Bone marrow (tissue), 2 donors: ENCODE results near the gene PDGFRB.

ENCODE experiments used
- DNase-seq, 2 donors: peaks; one replicate each; lab custom pipeline; 2025; lab: John Stamatoyannopoulos, UW

The PDGFRB gene

DNA sequence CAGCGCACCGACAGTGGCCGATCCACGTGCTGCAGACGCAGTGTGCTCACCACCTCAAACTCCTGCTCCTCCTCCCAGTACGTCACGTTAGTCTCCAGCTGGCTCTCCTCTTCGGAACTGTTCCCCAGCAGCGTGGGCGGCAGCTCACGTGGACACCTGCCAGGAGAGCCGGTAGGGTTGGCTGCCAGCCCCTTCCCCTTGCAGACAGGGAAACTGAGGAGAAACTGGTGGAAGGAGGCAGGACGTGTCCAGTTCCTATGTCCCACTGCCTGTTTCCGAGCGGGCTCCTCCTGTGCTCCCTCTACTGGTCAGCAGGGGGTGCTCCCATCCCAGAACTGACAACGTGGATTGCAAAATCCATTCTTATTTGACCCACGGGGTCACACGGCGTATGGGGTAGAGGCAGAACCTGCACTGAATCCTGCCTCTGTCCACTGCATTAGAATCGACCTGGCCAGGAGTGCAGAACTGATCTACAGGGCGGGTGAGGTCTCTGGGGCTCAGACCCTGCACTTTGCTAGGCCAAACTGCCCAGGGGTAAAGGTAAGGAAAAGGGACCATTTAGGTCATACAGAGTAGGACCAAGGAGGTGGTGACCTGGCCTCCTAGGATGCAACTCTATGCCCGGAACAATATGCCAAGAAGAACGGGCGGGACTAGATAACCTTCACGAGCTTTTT is 25.7 kb downstream of the PDGFRB start:
- DNase-seq = peak; percentile 28 to 54

DNA sequence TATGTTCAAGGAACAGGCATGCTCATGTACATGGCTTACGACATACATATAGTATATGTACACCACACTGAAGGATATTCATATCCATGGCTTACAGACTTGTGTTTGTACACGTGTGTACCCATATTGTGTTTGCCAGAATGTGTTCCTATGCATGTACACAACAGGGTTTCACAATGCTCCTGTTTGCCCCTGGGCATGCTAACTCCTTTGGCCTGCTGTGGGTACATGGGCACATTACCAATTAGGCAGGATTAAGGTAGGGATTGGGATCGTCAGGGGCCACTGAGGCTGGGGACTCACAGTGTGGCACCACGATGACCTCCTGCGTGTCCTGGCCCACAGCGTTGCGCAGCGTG is 26.2 kb downstream of the PDGFRB start:
- DNase-seq = no peak

DNA sequence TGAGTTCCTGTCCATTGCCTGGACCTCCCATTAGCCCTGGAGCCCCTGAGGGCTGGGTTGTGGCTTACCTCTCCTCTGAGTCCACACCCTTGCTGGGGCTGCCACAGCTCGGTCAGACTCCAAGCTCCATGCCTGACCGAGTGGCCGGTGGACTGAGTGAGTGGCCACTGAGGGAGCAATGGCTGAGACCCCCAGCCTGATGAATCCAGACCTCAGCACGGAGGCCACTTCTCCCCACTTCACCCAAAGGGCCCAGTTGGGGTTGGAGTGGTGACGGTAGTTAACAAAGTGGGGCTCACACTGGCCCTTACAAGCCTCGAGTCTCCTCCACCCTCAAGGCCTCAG is 28.8 kb downstream of the PDGFRB start:
- DNase-seq = no peak

- no peak for DNase-seq
These were observed 29.3 kb downstream of the PDGFRB start for GRCh38 chr5:150126199-150126920.

DNA sequence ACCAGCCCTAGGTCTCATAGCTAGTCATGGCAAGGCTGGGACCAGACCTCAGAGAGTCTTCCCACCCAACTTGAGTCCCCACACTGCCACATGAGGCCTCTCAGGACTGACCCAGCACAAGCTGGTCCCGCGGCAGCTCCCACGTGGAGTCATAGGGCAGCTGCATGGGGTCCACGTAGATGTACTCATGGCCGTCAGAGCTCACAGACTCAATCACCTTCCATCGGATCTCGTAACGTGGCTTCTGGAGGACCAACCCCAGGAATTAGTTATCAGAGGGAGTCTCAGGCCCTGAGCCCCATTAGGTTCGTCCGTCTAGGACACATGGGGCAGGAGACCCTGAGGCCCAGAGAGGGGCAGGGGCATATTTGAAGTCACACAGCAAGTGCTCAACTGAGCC is 30.3 kb downstream of the PDGFRB start:
- DNase-seq = no peak

DNA sequence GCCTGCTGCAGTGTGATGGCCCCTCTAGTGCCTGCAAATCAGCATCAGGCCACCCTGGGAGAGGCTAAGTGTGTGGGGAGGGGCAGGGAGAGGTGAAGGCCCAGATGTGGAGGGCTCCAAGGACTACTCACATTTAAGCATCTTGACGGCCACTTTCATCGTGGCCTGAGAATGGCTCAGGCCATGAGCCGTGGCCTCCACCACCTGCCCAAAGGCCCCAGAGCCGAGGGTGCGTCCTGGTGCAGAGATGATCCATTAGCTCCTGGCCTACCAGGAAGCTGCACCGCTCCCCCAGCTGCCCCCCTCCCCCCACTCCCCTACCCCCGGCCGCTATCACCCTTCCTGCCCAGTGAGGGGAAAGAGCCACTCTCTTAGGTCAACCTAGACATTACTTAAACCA is 31.0 kb downstream of the PDGFRB start:
- no peak for DNase-seq

- no peak for DNase-seq
These were observed 31.5 kb downstream of the PDGFRB start for GRCh38 chr5:150124111-150124557.

- no peak for DNase-seq
These were observed 32.1 kb downstream of the PDGFRB start for GRCh38 chr5:150123542-150123941.

- no peak for DNase-seq
These were observed 32.8 kb downstream of the PDGFRB start for GRCh38 chr5:150122536-150123481.

DNA sequence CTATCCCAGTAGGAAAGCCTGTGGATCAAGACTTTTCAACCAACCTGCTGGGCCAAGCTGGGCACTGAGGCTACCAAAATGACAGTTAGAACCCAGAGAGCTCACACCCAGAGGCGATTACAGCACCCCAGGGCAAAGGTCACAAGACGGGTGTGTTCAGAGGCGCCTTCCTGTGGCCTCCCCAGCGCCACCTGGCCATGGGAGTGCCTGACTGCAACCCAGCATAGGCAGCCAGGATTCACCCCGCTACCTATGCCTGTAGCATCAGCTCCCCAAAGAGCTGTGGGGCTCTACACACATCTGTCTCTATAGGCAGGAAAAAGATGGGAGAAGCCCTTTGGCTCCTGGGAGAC is 33.5 kb downstream of the PDGFRB start:
- DNase-seq = no peak

- DNase-seq = no peak
These were observed 34.0 kb downstream of the PDGFRB start for GRCh38 chr5:150121448-150122157.

GRCh38 chr5:150120617-150121447 is 34.8 kb downstream of the PDGFRB start:
- no peak for DNase-seq

DNA sequence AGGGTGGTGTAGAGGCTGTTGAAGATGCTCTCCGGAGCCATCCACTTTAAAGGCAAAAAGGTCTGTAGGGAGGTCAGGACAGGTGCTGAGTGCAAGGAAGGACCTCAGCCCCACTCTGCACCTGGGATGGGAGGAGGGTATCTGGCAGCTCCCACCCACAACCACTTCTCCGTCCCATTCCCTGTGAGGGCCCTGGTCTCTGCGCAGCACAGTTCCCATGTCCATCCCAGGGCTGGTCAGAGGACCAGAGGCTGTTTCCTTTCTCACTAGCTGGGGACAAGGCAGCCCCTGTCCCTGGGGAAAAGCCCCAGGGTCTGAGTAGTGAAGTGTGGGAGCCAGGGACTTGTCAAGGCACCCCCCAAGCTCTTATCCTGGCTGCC is 35.6 kb downstream of the PDGFRB start:
- DNase-seq = no peak

DNA sequence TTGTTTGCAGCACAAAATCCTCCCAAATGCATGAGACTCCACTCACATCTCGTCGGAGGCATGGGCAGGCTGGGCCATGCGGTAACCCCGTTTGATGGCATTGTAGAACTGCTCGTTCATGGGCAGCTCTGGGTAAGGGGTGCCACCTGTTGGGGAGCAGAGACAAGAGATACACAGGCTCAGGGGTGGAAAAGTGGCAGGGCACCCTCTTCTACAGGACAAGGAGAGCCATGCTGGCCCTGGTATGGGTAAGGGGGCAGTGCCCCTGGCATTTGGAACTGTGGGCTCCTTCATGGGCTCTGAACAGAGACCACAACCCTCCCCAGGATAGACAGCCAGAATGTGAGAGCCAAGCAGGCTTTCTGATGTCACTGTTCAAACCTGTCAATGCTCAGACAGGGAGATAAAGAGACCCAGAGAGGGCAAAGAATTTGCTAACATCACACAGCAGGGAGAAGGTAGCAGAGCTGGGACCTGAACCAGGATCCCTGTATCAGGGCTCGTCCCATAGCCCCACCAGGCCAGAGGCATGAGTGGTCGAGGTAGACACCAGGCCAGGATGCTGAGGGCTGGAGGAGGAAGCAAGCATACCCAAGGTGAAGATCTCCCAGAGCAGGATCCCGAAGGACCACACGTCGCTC is 36.1 kb downstream of the PDGFRB start:
- DNase-seq = peak in 1 of 2 donors; percentile 22

DNA sequence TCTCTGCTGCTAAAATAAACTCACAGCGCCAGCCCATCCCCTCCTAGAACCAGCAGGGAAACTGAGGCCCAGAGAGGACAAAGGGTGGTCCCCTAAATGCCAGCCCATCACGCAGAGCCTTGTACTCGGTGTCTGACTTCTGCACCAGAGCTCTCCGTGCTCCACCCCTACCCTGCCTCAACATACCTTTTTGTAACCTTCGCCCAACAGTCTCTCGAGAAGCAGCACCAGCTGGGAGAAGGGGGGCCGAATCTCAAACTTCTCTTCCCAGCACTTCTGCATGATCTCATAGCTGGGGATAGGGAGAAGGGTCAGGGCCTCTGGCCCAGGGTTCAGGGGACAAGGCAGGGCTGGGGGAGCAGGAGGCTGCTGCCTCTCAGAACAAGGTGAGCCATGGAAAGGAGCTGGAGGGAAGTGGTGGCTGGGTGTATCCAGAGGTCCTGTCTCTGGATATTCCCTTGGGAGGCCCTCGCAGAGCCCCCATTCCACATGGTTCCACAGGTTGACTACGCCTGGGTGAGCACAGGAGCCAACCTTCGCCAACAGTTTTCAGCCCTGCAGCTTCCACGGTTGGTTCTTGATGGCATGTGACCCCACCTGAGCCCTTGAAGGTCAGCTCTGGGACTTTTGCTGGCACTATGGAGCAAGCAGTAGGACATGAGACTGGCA is 37.0 kb downstream of the PDGFRB start:
- DNase-seq = no peak

DNA sequence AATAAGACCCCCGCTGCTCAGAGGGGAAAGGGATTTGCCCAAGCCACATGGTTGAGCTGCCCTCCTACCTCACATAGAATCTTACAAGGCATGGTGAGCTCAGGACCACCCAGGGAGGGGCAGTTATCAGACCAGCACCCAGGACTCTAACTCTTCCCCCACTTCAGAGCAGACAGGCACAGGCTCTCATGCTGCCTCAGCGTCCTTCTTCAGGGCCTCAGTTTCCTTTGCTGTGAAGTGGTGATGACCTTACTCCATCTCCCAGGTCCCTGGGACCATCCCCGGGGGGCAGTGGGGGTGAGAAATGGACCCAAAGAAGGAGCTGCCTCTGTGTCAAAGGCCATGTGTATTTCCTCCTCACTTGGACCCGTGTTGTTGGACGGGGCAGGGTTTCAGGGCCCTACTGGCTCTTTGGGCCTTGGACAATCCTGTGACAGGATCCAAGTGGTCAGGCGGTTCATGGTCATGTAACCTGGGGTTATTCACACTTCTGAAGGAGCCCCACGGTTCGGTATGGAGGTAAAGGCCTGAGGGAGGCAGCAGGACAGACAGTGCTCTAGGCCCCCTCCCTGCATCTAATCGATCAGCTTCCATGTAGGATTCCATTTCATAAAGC is 37.6 kb downstream of the PDGFRB start:
- DNase-seq = no peak

GRCh38 chr5:150116667-150117400 is 38.8 kb downstream of the PDGFRB start:
- no peak for DNase-seq

GRCh38 chr5:150114773-150115408 is 40.8 kb downstream of the PDGFRB start:
- no peak for DNase-seq
